Transverse colon (tissue), 3 donors: ENCODE data around the gene PACSIN2.

Experiments used
- EP300 ChIP-seq: sonication (generic); formaldehyde crosslinking; IDR thresholded peaks from one replicate; pipeline ENCODE4 v1.6.1; 2017; ENCODE audit warnings: antibody characterized with exemption, low read depth
- POLR2A ChIP-seq: fragments of 450-650 bp; IDR thresholded peaks from one replicate; pipeline ENCODE4 v1.6.1; 2016; ENCODE audit warnings: antibody characterized with exemption, mild to moderate bottlenecking, moderate library complexity
- TF ChIP-seq, protein P1 (sequence below), 5 experiments: fragments of 200-600 bp in 3 of 5; fragments of 450-650 bp in 2 of 5; sonication (generic) in 3 of 5; IDR thresholded peaks; 1 replicate in 2 of 5; 2 replicates in 3 of 5; pipeline ENCODE4 v1.5.1; 2016 to 2017; ENCODE audit warnings: antibody characterized with exemption in 5 of 5, inconsistent platforms in 3 of 5, mild to moderate bottlenecking in 2 of 5, moderate library complexity in 1 of 5

DNA sequence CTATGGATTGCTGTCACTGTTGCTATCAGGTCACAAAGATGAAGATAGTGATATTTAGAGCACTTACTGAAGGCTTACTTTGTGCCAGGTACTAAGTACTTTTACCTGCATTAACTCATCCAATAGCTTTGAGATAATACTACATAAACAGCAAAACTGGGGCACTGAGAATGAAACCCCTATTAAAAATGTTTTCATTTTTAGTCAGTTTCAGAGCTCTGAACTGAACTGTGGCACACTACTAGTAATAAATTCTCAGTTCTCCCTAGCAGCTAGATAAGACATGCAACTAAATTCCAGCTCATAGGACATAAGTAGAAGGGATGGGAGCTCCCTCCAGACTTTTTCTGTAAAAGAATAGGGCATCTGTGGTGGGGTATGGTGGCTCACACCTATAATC is 181.8 kb downstream of the PACSIN2 start:
- no peak for TF ChIP-seq EP300
- TF ChIP-seq, protein P1, sequence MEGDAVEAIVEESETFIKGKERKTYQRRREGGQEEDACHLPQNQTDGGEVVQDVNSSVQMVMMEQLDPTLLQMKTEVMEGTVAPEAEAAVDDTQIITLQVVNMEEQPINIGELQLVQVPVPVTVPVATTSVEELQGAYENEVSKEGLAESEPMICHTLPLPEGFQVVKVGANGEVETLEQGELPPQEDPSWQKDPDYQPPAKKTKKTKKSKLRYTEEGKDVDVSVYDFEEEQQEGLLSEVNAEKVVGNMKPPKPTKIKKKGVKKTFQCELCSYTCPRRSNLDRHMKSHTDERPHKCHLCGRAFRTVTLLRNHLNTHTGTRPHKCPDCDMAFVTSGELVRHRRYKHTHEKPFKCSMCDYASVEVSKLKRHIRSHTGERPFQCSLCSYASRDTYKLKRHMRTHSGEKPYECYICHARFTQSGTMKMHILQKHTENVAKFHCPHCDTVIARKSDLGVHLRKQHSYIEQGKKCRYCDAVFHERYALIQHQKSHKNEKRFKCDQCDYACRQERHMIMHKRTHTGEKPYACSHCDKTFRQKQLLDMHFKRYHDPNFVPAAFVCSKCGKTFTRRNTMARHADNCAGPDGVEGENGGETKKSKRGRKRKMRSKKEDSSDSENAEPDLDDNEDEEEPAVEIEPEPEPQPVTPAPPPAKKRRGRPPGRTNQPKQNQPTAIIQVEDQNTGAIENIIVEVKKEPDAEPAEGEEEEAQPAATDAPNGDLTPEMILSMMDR (IDR thresholded peaks at IDR 0.05) = no peak
- no peak for TF ChIP-seq POLR2A
